CD4-positive, alpha-beta T cell treated with Interleukin-4 for 4 hours (primary cell): ENCODE measurements around the gene RAPH1.

Source experiments
- DNase-seq: peaks from one replicate; pipeline ENCODE4 v3.0.0-alpha.2; 2020

RAPH1 gene

GRCh38 chr2:203347375-203347774, 187.7 kb downstream of the RAPH1 start:
- no peak for DNase-seq

- DNase-seq = no peak
These were observed 188.5 kb downstream of the RAPH1 start for GRCh38 chr2:203346612-203347011.

DNA sequence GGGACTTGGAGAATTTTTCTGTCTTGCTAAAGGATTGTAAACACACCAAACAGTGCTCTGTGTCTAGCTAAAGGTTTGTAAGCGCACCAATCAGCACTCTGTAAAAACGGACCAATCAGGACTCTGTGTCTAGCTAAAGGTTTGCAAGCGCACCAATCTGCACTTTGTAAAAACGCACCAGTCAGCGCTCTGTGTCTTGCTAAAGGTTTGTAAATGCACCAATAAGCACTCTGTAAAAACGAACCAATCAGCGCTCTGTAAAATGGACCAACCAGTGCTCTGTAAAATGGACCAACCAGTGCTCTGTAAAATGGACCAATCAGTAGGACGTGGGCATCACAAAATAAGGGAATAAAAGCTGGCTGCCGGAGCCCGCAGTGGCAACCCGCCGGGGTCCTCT, 190.4 kb downstream of the RAPH1 start:
- no peak for DNase-seq
